Measurements from ENCODE around the gene THRSP. TPM values are rescaled to one million over a fixed set of nuclear protein-coding genes. Genes with fewer than 3 reads are reported as not detected.

The THRSP gene
- total and polyA plus RNA-seq, 10 of the 15 experiments (the other 5 are each of a cell fraction or from before 2014, with no cell fraction given) = 0.18 TPM; not detected in 9

DNA sequence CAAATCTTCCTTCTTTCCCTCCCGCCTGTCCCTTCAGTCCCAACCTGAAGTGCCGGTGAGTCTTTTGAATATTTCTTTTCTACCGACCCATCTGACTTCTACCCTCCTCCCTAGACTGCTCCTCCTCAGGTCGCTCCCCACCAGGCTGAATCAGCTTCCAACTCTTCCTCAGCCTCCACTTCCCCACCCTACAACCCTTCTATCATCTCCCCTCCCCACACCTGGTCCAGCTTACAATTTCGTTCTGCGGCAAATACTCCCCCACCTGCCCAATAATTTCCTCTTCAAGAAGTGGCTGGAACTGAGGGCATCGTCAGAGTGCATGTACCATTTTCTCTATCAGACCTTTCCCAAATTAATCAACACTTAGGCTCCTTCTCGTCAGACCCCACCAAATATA, 18.5 kb downstream of the THRSP start:
- H3K27me3 ChIP-seq (replicated peaks in 1 of 2; ENCODE audit: control insufficient read depth in 2 of 2, insufficient read depth in 2 of 2, low read length in 1 of 2) = no peaks in the 10 kb centered on the region
- H3K27ac ChIP-seq (ENCODE audit: control insufficient read depth, insufficient read depth) = no peak overlapping the region
- H3K79me2 ChIP-seq (ENCODE audit: control insufficient read depth, insufficient read depth, low read length) = peaks cover 27% of the 10 kb centered on the region
- no peak overlapping the region for H3K4me3 ChIP-seq
- ChIA-PET CTCF (no interaction called here), POLR2A (no interaction called here), SMC1A (ENCODE audit: uncharacterized antibody, unreplicated experiment) (no interaction called here), RAD21 (ENCODE audit: unreplicated experiment) (no interaction called here)
- no peak overlapping the region for H3K4me2 ChIP-seq (ENCODE audit: control insufficient read depth, insufficient read depth)
- H3K9ac ChIP-seq (ENCODE audit: control insufficient read depth, insufficient read depth, low read length) = no peak overlapping the region
- no peak for ATAC-seq
- no peaks in the 10 kb centered on the region for H3K36me3 ChIP-seq (ENCODE audit: control insufficient read depth in 2 of 2, insufficient read depth in 2 of 2, low read length in 1 of 2)
- in situ Hi-C loops (cut with MboI) = no loop called here
- no peak for TF ChIP-seq PAX5 (IDR thresholded peaks at IDR 0.05; ENCODE audit: borderline replicate concordance, low read depth, low read length)
- TF ChIP-seq, protein P1, sequence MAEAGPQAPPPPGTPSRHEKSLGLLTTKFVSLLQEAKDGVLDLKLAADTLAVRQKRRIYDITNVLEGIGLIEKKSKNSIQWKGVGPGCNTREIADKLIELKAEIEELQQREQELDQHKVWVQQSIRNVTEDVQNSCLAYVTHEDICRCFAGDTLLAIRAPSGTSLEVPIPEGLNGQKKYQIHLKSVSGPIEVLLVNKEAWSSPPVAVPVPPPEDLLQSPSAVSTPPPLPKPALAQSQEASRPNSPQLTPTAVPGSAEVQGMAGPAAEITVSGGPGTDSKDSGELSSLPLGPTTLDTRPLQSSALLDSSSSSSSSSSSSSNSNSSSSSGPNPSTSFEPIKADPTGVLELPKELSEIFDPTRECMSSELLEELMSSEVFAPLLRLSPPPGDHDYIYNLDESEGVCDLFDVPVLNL (IDR thresholded peaks at IDR 0.05; ENCODE audit: low read depth, low read length) = no peak
- BruUV-seq (replicated peaks) = no TSS peak
- H3K9me3 ChIP-seq (replicated peaks; ENCODE audit: control insufficient read depth, insufficient read depth, low read length) = no peaks in the 10 kb centered on the region
- peaks cover 4% of the 10 kb centered on the region for H3K4me1 ChIP-seq (ENCODE audit: control insufficient read depth, insufficient read depth, low read length)
- no peak for DNase-seq (ENCODE audit: low read depth, low spot score)
- WGBS (ENCODE audit: insufficient coverage, insufficient replicate concordance, low lambda C conversion rate, missing lambda C conversion rate) = 90% methylated on average over 8 of the region's 8 CpGs
- no peak overlapping the region for H2AFZ ChIP-seq (ENCODE audit: control insufficient read depth, low read depth, low read length)
- no peak for FAIRE-seq
- intact Hi-C loops (cut with micrococcal nuclease; ENCODE audit: unreplicated experiment) = no loop called here
- H4K20me1 ChIP-seq (ENCODE audit: control insufficient read depth, insufficient read depth) = no peaks in the 10 kb centered on the region

DNA sequence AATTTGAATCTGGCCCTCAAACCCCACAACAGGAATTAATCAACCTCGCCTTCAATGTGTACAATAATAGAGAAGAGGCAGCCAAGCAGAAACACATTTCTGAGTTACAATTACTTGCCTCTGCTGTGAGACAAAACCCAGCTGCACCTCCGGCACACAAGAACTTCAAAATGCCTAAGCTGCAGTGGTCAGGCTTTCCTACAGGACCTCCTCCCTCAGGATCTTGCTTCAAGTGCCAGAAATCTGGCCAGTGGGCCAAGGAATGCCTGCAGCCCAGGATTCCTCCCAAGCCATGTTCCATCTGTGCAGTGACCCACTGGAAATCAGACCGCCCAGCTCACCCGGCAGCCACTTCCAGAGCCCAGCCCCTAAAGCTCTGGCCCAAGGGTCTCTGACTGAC, 19.4 kb downstream of the THRSP start:
- in situ Hi-C loops (cut with MboI) (no loop called here), intact Hi-C loops (cut with micrococcal nuclease; ENCODE audit: unreplicated experiment) (no loop called here)
- DNase-seq (ENCODE audit: low read depth, low spot score) = no peak
- no peak for ATAC-seq
- Histone ChIP-seq H3K4me2 (ENCODE audit: control insufficient read depth, insufficient read depth) (no peak overlapping the region), H3K9me3 (replicated peaks; ENCODE audit: control insufficient read depth, insufficient read depth, low read length) (no peaks in the 10 kb centered on the region), H3K4me3 (no peak overlapping the region), H4K20me1 (ENCODE audit: control insufficient read depth, insufficient read depth) (no peaks in the 10 kb centered on the region), H3K36me3 (ENCODE audit: control insufficient read depth in 2 of 2, insufficient read depth in 2 of 2, low read length in 1 of 2) (no peaks in the 10 kb centered on the region), H3K9ac (ENCODE audit: control insufficient read depth, insufficient read depth, low read length) (no peak overlapping the region), H3K79me2 (ENCODE audit: control insufficient read depth, insufficient read depth, low read length) (peaks cover 19% of the 10 kb centered on the region), H3K27ac (ENCODE audit: control insufficient read depth, insufficient read depth) (no peak overlapping the region), H3K27me3 (replicated peaks in 1 of 2; ENCODE audit: control insufficient read depth in 2 of 2, insufficient read depth in 2 of 2, low read length in 1 of 2) (no peaks in the 10 kb centered on the region), H3K4me1 (ENCODE audit: control insufficient read depth, insufficient read depth, low read length) (peaks cover 4% of the 10 kb centered on the region), H2AFZ (ENCODE audit: control insufficient read depth, low read depth, low read length) (no peak overlapping the region)
- BruUV-seq (replicated peaks) = no TSS peak
- ChIA-PET POLR2A (no interaction called here), RAD21 (ENCODE audit: unreplicated experiment) (interaction anchor here (0.6 kb wide), 1 partner anchor 26 kb away, joined by 3 read pairs; no protein-coding TSS in a partner anchor), SMC1A (ENCODE audit: uncharacterized antibody, unreplicated experiment) (no interaction called here), CTCF (interaction anchor here (0.6 kb wide), 1 partner anchor 45 kb away, joined by 4 read pairs; no protein-coding TSS in a partner anchor)
- FAIRE-seq = no peak
- 38% methylated on average over 4 of the region's 4 CpGs for WGBS (ENCODE audit: insufficient coverage, insufficient replicate concordance, low lambda C conversion rate, missing lambda C conversion rate)
- no peak for TF ChIP-seq CREB1 (IDR thresholded peaks at IDR 0.05; ENCODE audit: low read depth)
- no peak for TF ChIP-seq MXI1 (IDR thresholded peaks at IDR 0.05; ENCODE audit: low read depth, low read length)
- TF ChIP-seq TCF7 (IDR thresholded peaks at IDR 0.05; ENCODE audit: borderline replicate concordance) = no peak
- TF ChIP-seq ETV6 (conservative IDR thresholded peaks at IDR 0.05 in 1 of 2, IDR thresholded peaks at IDR 0.05 in 1 of 2; ENCODE audit: borderline replicate concordance in 1 of 2, low read depth in 1 of 2) = no peak
- no peak for TF ChIP-seq RCOR1 (conservative IDR thresholded peaks at IDR 0.05; ENCODE audit: low read depth, low read length)
- TF ChIP-seq SUZ12 (IDR thresholded peaks at IDR 0.05; ENCODE audit: unreplicated experiment) = no peak
- TF ChIP-seq, protein P2, sequence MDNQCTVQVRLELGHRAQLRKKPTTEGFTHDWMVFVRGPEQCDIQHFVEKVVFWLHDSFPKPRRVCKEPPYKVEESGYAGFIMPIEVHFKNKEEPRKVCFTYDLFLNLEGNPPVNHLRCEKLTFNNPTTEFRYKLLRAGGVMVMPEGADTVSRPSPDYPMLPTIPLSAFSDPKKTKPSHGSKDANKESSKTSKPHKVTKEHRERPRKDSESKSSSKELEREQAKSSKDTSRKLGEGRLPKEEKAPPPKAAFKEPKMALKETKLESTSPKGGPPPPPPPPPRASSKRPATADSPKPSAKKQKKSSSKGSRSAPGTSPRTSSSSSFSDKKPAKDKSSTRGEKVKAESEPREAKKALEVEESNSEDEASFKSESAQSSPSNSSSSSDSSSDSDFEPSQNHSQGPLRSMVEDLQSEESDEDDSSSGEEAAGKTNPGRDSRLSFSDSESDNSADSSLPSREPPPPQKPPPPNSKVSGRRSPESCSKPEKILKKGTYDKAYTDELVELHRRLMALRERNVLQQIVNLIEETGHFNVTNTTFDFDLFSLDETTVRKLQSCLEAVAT (IDR thresholded peaks at IDR 0.05) = no peak
- TF ChIP-seq PML (IDR thresholded peaks at IDR 0.05; ENCODE audit: low read length) = no peak
- TF ChIP-seq BCL11A (IDR thresholded peaks at IDR 0.05; ENCODE audit: low read depth, low read length) = no peak
- TF ChIP-seq MTA3 (IDR thresholded peaks at IDR 0.05; ENCODE audit: borderline replicate concordance, low read length) = no peak

Data from GM12878 (cell line).